Measurements from ENCODE around the gene LRRC71. TPM values are rescaled to one million over a fixed set of nuclear protein-coding genes. Genes with fewer than 3 reads are reported as not detected.

Gene LRRC71
- total and polyA plus RNA-seq, 2 of the 13 experiments (the other 11 are each of a cell fraction or from before 2014, with no cell fraction given) = not detected

DNA sequence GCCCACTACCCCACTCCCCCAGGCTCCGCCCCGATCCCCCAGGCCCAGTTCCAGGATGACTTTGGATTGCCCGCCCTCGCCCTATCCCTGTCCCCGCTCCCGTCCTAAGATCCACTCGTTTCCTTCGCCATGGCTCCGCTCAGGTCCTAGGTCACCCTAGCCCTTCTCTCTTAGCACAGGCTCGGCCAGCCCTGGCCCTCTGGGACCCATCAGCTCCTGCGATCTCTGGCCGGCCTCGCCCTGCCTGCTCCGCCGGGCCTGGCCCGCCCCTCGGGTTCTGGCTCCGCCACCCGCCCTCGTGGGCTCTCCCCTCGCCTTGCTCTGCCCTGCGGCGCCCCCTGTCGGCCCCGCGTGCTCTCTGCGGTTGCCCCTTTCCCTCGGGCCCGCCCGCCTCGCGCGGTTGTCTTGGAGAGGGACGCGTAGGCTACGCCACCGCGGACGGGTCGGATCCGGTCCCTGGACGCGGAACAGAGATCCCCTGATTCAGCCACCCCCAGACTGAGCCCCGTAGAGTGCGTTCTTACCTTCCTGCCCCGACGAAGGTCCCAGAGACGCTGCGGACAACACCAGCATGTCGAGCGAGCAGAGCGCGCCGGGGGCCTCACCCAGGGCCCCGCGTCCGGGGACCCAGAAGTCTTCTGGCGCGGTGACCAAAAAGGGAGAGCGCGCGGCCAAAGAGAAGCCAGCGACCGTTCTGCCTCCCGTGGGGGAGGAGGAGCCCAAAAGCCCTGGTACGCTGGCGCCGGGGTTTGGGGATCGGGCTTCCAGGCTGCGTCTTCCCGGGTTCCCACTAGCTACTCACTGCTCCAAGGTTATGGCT is at the start of gene LRRC71 (continued):
- TF ChIP-seq, protein P1, sequence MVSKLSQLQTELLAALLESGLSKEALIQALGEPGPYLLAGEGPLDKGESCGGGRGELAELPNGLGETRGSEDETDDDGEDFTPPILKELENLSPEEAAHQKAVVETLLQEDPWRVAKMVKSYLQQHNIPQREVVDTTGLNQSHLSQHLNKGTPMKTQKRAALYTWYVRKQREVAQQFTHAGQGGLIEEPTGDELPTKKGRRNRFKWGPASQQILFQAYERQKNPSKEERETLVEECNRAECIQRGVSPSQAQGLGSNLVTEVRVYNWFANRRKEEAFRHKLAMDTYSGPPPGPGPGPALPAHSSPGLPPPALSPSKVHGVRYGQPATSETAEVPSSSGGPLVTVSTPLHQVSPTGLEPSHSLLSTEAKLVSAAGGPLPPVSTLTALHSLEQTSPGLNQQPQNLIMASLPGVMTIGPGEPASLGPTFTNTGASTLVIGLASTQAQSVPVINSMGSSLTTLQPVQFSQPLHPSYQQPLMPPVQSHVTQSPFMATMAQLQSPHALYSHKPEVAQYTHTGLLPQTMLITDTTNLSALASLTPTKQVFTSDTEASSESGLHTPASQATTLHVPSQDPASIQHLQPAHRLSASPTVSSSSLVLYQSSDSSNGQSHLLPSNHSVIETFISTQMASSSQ (IDR thresholded peaks at IDR 0.05; ENCODE audit: low read depth) = no peak
- TF ChIP-seq, protein P1 (CRISPR knock-in tag; IDR thresholded peaks at IDR 0.05; ENCODE audit: borderline replicate concordance) = no peak
- TF ChIP-seq CEBPG (CRISPR knock-in tag; IDR thresholded peaks at IDR 0.05) = no peak
- no peak for TF ChIP-seq ZBTB46 (CRISPR knock-in tag; IDR thresholded peaks at IDR 0.05; ENCODE audit: borderline replicate concordance)
- peak; percentile 74; the same call in 1 of the 2 replicates for TF ChIP-seq BORCS8-MEF2B (CRISPR knock-in tag; IDR thresholded peaks at IDR 0.05)
- TF ChIP-seq SALL1 (CRISPR knock-in tag; IDR thresholded peaks at IDR 0.05) = peak; percentile 44; the same call in 1 of the 2 replicates
- no peak for TF ChIP-seq MYNN (CRISPR knock-in tag; IDR thresholded peaks at IDR 0.05; ENCODE audit: low read depth)
- no peak for TF ChIP-seq TOE1 (CRISPR knock-in tag; IDR thresholded peaks at IDR 0.05)
- TF ChIP-seq IKZF5 (CRISPR knock-in tag; IDR thresholded peaks at IDR 0.05) = no peak
- TF ChIP-seq SMC3 (IDR thresholded peaks at IDR 0.05; ENCODE audit: low read length) = peak; percentile 8; the same call in 1 of the 2 replicates
- TF ChIP-seq ZC3H4 (CRISPR knock-in tag; IDR thresholded peaks at IDR 0.05; ENCODE audit: borderline replicate concordance) = no peak
- TF ChIP-seq NFKB2 (CRISPR knock-in tag; IDR thresholded peaks at IDR 0.05; ENCODE audit: borderline replicate concordance) = no peak
- TF ChIP-seq ZNF883 (CRISPR knock-in tag; IDR thresholded peaks at IDR 0.05; ENCODE audit: not compliant biosample characterization) = peak; percentile 51
- TF ChIP-seq GFI1 (CRISPR knock-in tag; IDR thresholded peaks at IDR 0.05; ENCODE audit: borderline replicate concordance) = no peak
- TF ChIP-seq HHEX (CRISPR knock-in tag; IDR thresholded peaks at IDR 0.05) = no peak
- TF ChIP-seq CREM (IDR thresholded peaks at IDR 0.05) = no peak
- TF ChIP-seq CREM (CRISPR knock-in tag; IDR thresholded peaks at IDR 0.05) = no peak
- TF ChIP-seq ZNF790 (CRISPR knock-in tag; IDR thresholded peaks at IDR 0.05; ENCODE audit: borderline replicate concordance) = no peak
- TF ChIP-seq YY1 (IDR thresholded peaks at IDR 0.05; ENCODE audit: insufficient read depth, insufficient replicate concordance, low read depth, low read length) = no peak
- TF ChIP-seq ZGPAT (CRISPR knock-in tag; IDR thresholded peaks at IDR 0.05) = peak; percentile 51; the same call in 1 of the 2 replicates
- TF ChIP-seq TEAD3 (CRISPR knock-in tag; optimal IDR thresholded peaks at IDR 0.05; ENCODE audit: borderline replicate concordance) = no peak

Data from HepG2 (cell line).